SK-N-SH (cell line): ENCODE data around the gene TRH. TPM values are rescaled to one million over a fixed set of nuclear protein-coding genes. Genes with fewer than 3 reads are reported as not detected.

ENCODE experiments used
- CTCF ChIA-PET: fragments of 300-600, 350-600 bp; formaldehyde crosslinking; extraction: SDS; loops from one replicate; lab custom pipeline; 2021; lab: Yijun Ruan, JAX
- POLR2A ChIA-PET: fragments of 350-600 bp; sonication (Branson Sonifier 250); formaldehyde crosslinking; extraction: SDS; loops from one replicate; lab custom pipeline; 2020; ENCODE audit warnings: antibody characterized with exemption, inconsistent platforms; lab: Yijun Ruan, JAX
- DNase-seq: peaks from one replicate; pipeline ENCODE4 v3.0.0; 2012
- H2AFZ ChIP-seq: fragments of 200-600 bp; sonication (generic); 2 replicates; pipeline ENCODE4 v1.8.1; 2016; ENCODE audit warnings: antibody characterized with exemption, mild to moderate bottlenecking, low read depth
- H3F3A ChIP-seq: fragments of 200-600 bp; sonication (generic); replicated peaks from 2 replicates; pipeline ENCODE3; 2016; ENCODE audit warnings: antibody characterized with exemption, mild to moderate bottlenecking; ENCODE audit not compliant: insufficient read depth
- H3K27ac ChIP-seq, 2 experiments: fragments of 200-500 bp in 1 of 2; fragments of 200-600 bp in 1 of 2; sonication (Bioruptor generic) in 1 of 2; sonication (generic), shearing (Covaris generic) in 1 of 2; 2 replicates each; pipeline versions ENCODE4 v1.5.1 to v1.6.1; 2014 to 2016; ENCODE audit warnings: low read depth in 2 of 2, inconsistent platforms in 1 of 2, low read length in 1 of 2, mild to moderate bottlenecking in 1 of 2, mixed read lengths in 1 of 2
- H3K27me3 ChIP-seq: fragments of 200-600 bp; sonication (generic), shearing (Covaris generic); 2 replicates; pipeline ENCODE4 v1.6.1; 2016; ENCODE audit warnings: mixed run types; ENCODE audit not compliant: insufficient read depth
- H3K36me3 ChIP-seq, 2 experiments: fragments of 200-500 bp in 1 of 2; fragments of 200-600 bp in 1 of 2; sonication (Bioruptor generic) in 1 of 2; sonication (generic) in 1 of 2; replicated peaks in 1 of 2; 2 replicates each; pipeline versions ENCODE3 to v1.5.1; 2014 to 2016; ENCODE audit warnings: low read length in 1 of 2, mild to moderate bottlenecking in 1 of 2; ENCODE audit not compliant: insufficient read depth in 2 of 2, control insufficient read depth in 1 of 2
- H3K4me1 ChIP-seq, 2 experiments: fragments of 200-500 bp in 1 of 2; fragments of 200-600 bp in 1 of 2; sonication (Bioruptor generic) in 1 of 2; sonication (generic), shearing (Covaris generic) in 1 of 2; 2 replicates each; pipeline versions ENCODE4 v1.5.1 to v1.6.1; 2014 to 2016; ENCODE audit warnings: low read depth in 1 of 2, low read length in 1 of 2, mixed run types in 1 of 2; ENCODE audit not compliant: insufficient read depth in 2 of 2, control insufficient read depth in 1 of 2
- H3K4me2 ChIP-seq: fragments of 200-600 bp; sonication (generic), shearing (Covaris generic); 2 replicates; pipeline ENCODE4 v1.6.1; 2017; ENCODE audit warnings: mixed run types
- H3K4me3 ChIP-seq, 2 experiments: fragments of 200-500 bp in 1 of 2; fragments of 200-600 bp in 1 of 2; sonication (Bioruptor generic) in 1 of 2; sonication (generic), shearing (Covaris generic) in 1 of 2; 2 replicates each; pipeline versions ENCODE4 v1.5.1 to v1.8.1; 2014 to 2016; ENCODE audit warnings: low read depth in 2 of 2, inconsistent platforms in 1 of 2, low read length in 1 of 2, mild to moderate bottlenecking in 1 of 2, mixed read lengths in 1 of 2, moderate library complexity in 1 of 2
- H3K79me2 ChIP-seq: fragments of 200-600 bp; sonication (generic); 2 replicates; pipeline ENCODE4 v1.8.1; 2017; ENCODE audit warnings: mild to moderate bottlenecking; ENCODE audit not compliant: insufficient read depth
- H3K9ac ChIP-seq: fragments of 200-600 bp; sonication (generic); 2 replicates; pipeline ENCODE4 v1.6.1; 2017; ENCODE audit warnings: mixed run types
- H3K9me2 ChIP-seq: fragments of 200-600 bp; sonication (generic); 2 replicates; pipeline ENCODE4 v1.6.1; 2017; ENCODE audit warnings: mixed run types
- H3K9me3 ChIP-seq: fragments of 200-600 bp; sonication (generic); 2 replicates; pipeline ENCODE4 v1.6.1; 2017; ENCODE audit warnings: mixed run types, mild to moderate bottlenecking, moderate library complexity
- H4K20me1 ChIP-seq: fragments of 200-600 bp; sonication (generic); 2 replicates; pipeline ENCODE4 v1.6.1; 2017; ENCODE audit warnings: mild to moderate bottlenecking, mixed run types; ENCODE audit not compliant: insufficient read depth
- EP300 ChIP-seq, 2 experiments: IDR thresholded peaks; 2 replicates each; pipeline versions ENCODE4 v1.4.0 to v1.6.1; 2012; ENCODE audit warnings: borderline replicate concordance in 1 of 2, low read depth in 1 of 2, low read length in 1 of 2
- FOSL2 ChIP-seq: IDR thresholded peaks from 2 replicates; pipeline ENCODE4 v1.4.0; 2012; ENCODE audit warnings: low read depth, mild to moderate bottlenecking, moderate library complexity, borderline replicate concordance
- GABPA ChIP-seq: IDR thresholded peaks from 2 replicates; pipeline ENCODE4 v1.4.0; 2012; ENCODE audit warnings: low read depth, mild to moderate bottlenecking
- JUND ChIP-seq: IDR thresholded peaks from 2 replicates; pipeline ENCODE4 v1.4.0; 2012
- NFIC ChIP-seq: IDR thresholded peaks from 2 replicates; pipeline ENCODE4 v1.4.0; 2012; ENCODE audit warnings: borderline replicate concordance
- RFX5 ChIP-seq: IDR thresholded peaks from 2 replicates; pipeline ENCODE4 v1.6.1; 2012; ENCODE audit warnings: mild to moderate bottlenecking, improper control_type of control experiment, low read length
- TAF1 ChIP-seq: IDR thresholded peaks from 2 replicates; pipeline ENCODE4 v1.6.1; 2012; ENCODE audit warnings: low read depth, mild to moderate bottlenecking, low read length, moderate library complexity, borderline replicate concordance
- USF1 ChIP-seq: IDR thresholded peaks from 2 replicates; pipeline ENCODE4 v1.4.0; 2012; ENCODE audit warnings: low read depth, borderline replicate concordance
- ZBTB33 ChIP-seq: IDR thresholded peaks from 2 replicates; pipeline ENCODE4 v1.4.0; 2012; ENCODE audit warnings: low read depth, borderline replicate concordance
- WGBS: methylation state at CpG from one replicate; pipeline ENCODE4 v1.1.6; 2017; ENCODE audit warnings: low lambda C conversion rate; 5-methylcytosine and 5-hydroxymethylcytosine counted together
- polyA plus RNA-seq, 3 experiments: library from polyadenylated mRNA; depleted of rRNA; stranded (reverse); fragments of >200 nt; gene quantifications; 2 replicates each; pipeline ENCODE4 v1.2.3, GENCODE V29; 2012
- TF ChIP-seq, protein P1 (sequence below): fragments of 200-600 bp; sonication (generic); IDR thresholded peaks from 2 replicates; pipeline ENCODE4 v1.6.1; 2017; ENCODE audit warnings: antibody characterized with exemption, mild to moderate bottlenecking, moderate library complexity

TRH gene
- polyA plus RNA-seq, 1 of the 3 experiments (the other 2 are of a cell fraction): not detected

DNA sequence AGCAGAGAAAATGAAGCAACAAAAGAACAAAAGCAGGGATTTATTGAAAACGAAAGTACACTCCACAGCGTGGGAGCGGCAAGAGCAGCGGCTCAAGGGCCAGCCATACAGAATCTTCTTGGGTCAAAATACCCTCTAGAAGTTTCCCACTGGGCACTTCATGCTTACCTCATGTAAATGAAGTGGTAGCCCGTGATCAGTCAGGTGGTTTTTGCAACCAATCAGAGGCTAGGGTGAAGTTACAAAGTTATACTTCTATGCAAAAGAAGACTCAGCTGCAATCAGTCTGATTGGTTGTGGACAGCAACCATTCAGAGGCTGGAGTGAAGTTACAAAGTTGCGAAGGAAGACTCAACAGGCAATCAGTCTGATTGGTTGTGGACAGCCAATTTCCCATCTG is 37.8 kb upstream of the TRH start:
- TF ChIP-seq FOSL2 (no peak), EP300 (IDR thresholded peaks at IDR 0.05; ENCODE audit: borderline replicate concordance in 1 of 2, low read depth in 1 of 2, low read length in 1 of 2) (no peak), NFIC (no peak), JUND (no peak), USF1 (no peak), GABPA (no peak)
- Histone ChIP-seq H3K27ac (no peak overlapping the region), H2AFZ (peak overlapping the region; percentile 73), H3K79me2 (no peaks in the 10 kb centered on the region), H3K27me3 (no peaks in the 10 kb centered on the region), H3K4me1 (no peaks in the 10 kb centered on the region; a peak in 1 of 4 replicates), H3F3A (no peaks in the 10 kb centered on the region), H3K9ac (no peak overlapping the region), H3K36me3 (no peaks in the 10 kb centered on the region), H3K9me3 (no peaks in the 10 kb centered on the region), H3K4me2 (peak overlapping the region; percentile 68), H3K4me3 (no peak overlapping the region; a peak in 1 of 4 replicates), H3K9me2 (no peaks in the 10 kb centered on the region), H4K20me1 (no peaks in the 10 kb centered on the region)
- POLR2A ChIA-PET: no interaction called here
- CTCF ChIA-PET: interaction anchor here (11.8 kb wide), 1 partner anchor 165 kb away, joined by 146 read pairs; no protein-coding TSS in a partner anchor
- DNase-seq: no peak
- WGBS: 69% methylated on average over 6 of the region's 6 CpGs

- no peak overlapping the region for H2AFZ ChIP-seq
- H3K9me3 ChIP-seq: no peaks in the 10 kb centered on the region
- TF ChIP-seq EP300 (IDR thresholded peaks at IDR 0.05; ENCODE audit: borderline replicate concordance in 1 of 2, low read depth in 1 of 2, low read length in 1 of 2) (no peak), RFX5 (no peak), TAF1 (no peak), ZBTB33 (no peak), FOSL2 (no peak)
- TF ChIP-seq, protein P1, sequence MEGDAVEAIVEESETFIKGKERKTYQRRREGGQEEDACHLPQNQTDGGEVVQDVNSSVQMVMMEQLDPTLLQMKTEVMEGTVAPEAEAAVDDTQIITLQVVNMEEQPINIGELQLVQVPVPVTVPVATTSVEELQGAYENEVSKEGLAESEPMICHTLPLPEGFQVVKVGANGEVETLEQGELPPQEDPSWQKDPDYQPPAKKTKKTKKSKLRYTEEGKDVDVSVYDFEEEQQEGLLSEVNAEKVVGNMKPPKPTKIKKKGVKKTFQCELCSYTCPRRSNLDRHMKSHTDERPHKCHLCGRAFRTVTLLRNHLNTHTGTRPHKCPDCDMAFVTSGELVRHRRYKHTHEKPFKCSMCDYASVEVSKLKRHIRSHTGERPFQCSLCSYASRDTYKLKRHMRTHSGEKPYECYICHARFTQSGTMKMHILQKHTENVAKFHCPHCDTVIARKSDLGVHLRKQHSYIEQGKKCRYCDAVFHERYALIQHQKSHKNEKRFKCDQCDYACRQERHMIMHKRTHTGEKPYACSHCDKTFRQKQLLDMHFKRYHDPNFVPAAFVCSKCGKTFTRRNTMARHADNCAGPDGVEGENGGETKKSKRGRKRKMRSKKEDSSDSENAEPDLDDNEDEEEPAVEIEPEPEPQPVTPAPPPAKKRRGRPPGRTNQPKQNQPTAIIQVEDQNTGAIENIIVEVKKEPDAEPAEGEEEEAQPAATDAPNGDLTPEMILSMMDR: no peak
- no peaks in the 10 kb centered on the region for H3K79me2 ChIP-seq
- H3K4me1 ChIP-seq: no peaks in the 10 kb centered on the region; a peak in 1 of 4 replicates
- no peak overlapping the region for H3K4me2 ChIP-seq
- H3K27ac ChIP-seq: no peak overlapping the region
- no peaks in the 10 kb centered on the region for H3F3A ChIP-seq
- H3K9me2 ChIP-seq: no peaks in the 10 kb centered on the region
- no peaks in the 10 kb centered on the region for H3K36me3 ChIP-seq
- CTCF ChIA-PET: interaction anchor here (0.8 to 11.8 kb wide), 4 partner anchors 10 to 447 kb away, joined by 3 to 146 read pairs (median 4); no protein-coding TSS in a partner anchor
- POLR2A ChIA-PET: no interaction called here
- DNase-seq: no peak
- H3K9ac ChIP-seq: no peak overlapping the region
- no peak overlapping the region for H3K4me3 ChIP-seq
- H4K20me1 ChIP-seq: no peaks in the 10 kb centered on the region
- no peaks in the 10 kb centered on the region for H3K27me3 ChIP-seq
- WGBS: 92% methylated on average over 9 of the region's 9 CpGs
These were observed 36.8 kb upstream of the TRH start for GRCh38 chr3:129937717-129938116.
